CD14-positive monocyte (primary cell): Measurements from ENCODE around the gene RBM11. TPM values are rescaled to one million over a fixed set of nuclear protein-coding genes. Genes with fewer than 3 reads are reported as not detected.

Source experiments
- DNase-seq, 3 donors: peaks; one replicate each; pipeline ENCODE4 v3.0.0-alpha.2; 2011 to 2022
- H2AFZ ChIP-seq: 2 replicates; pipeline ENCODE4 v1.6.0; 2012; ENCODE audit warnings: mild to moderate bottlenecking, low read depth, low read length, inconsistent platforms; ENCODE audit not compliant: insufficient read depth, poor library complexity, severe bottlenecking
- H3K27ac ChIP-seq, 2 donors: 1 replicate in 1 of 2; 2 replicates in 1 of 2; pipeline ENCODE4 v1.5.1; 2012 to 2013; ENCODE audit warnings: low read length in 2 of 2, control low read depth in 1 of 2, inconsistent platforms in 1 of 2, low read depth in 1 of 2, mild to moderate bottlenecking in 1 of 2
- H3K27me3 ChIP-seq, 2 donors: one replicate each; pipeline versions ENCODE4 v1.6.0 to v1.6.1; 2011 to 2013; ENCODE audit warnings: low read length in 2 of 2; ENCODE audit not compliant: control insufficient read depth in 2 of 2, insufficient read depth in 2 of 2
- H3K36me3 ChIP-seq, 2 donors: replicated peaks in 1 of 2; 1 replicate in 1 of 2; 2 replicates in 1 of 2; pipeline versions ENCODE4 v1.5.1 to v1.6.1; 2012 to 2013; ENCODE audit warnings: low read length in 2 of 2, control low read depth in 1 of 2, inconsistent platforms in 1 of 2, mild to moderate bottlenecking in 1 of 2; ENCODE audit not compliant: insufficient read depth in 2 of 2, control insufficient read depth in 1 of 2
- H3K4me1 ChIP-seq, 2 donors: 1 replicate in 1 of 2; 2 replicates in 1 of 2; pipeline versions ENCODE4 v1.5.1 to v1.6.1; 2012 to 2013; ENCODE audit warnings: low read length in 2 of 2, control low read depth in 1 of 2, inconsistent platforms in 1 of 2, mild to moderate bottlenecking in 1 of 2, moderate library complexity in 1 of 2; ENCODE audit not compliant: insufficient read depth in 2 of 2, control insufficient read depth in 1 of 2
- H3K4me2 ChIP-seq: replicated peaks from 2 replicates; pipeline ENCODE3; 2012; ENCODE audit warnings: low read length, moderate library complexity, mild to moderate bottlenecking; ENCODE audit not compliant: poor library complexity, severe bottlenecking; ENCODE audit errors: extremely low read depth
- H3K4me3 ChIP-seq, 3 experiments: fragments of 200-600 bp in 1 of 3; sonication (generic) in 1 of 3; replicated peaks in 1 of 3; 1 replicate in 2 of 3; 2 replicates in 1 of 3; pipeline ENCODE4 v1.5.1; 2011 to 2013; ENCODE audit warnings: low read length in 3 of 3, mild to moderate bottlenecking in 3 of 3, control low read depth in 2 of 3, low read depth in 2 of 3, inconsistent platforms in 1 of 3, moderate library complexity in 1 of 3
- H3K79me2 ChIP-seq: 2 replicates; pipeline ENCODE4 v1.6.0; 2012; ENCODE audit warnings: mild to moderate bottlenecking, control low read depth, inconsistent platforms, low read length, moderate library complexity; ENCODE audit not compliant: insufficient read depth
- H3K9ac ChIP-seq: 2 replicates; pipeline ENCODE4 v1.6.0; 2017; ENCODE audit warnings: low read length, mild to moderate bottlenecking; ENCODE audit not compliant: insufficient read depth, poor library complexity, severe bottlenecking
- H3K9me3 ChIP-seq, 2 donors: replicated peaks in 1 of 2; 1 replicate in 1 of 2; 2 replicates in 1 of 2; pipeline versions ENCODE4 v1.5.1 to v1.6.1; 2012 to 2013; ENCODE audit warnings: low read length in 2 of 2, control low read depth in 1 of 2; ENCODE audit not compliant: control insufficient read depth in 1 of 2, insufficient read depth in 1 of 2
- H4K20me1 ChIP-seq: 2 replicates; pipeline ENCODE4 v1.6.0; 2012; ENCODE audit warnings: mild to moderate bottlenecking, low read length, control low read depth, moderate library complexity; ENCODE audit not compliant: insufficient read depth
- H3K27ac Mint-ChIP-seq, 7 donors: one replicate each; pipeline ENCODE4 v1.8.0; 2020; ENCODE audit warnings: mild to moderate bottlenecking in 7 of 7, mixed read lengths in 7 of 7, moderate library complexity in 6 of 7, inconsistent platforms in 2 of 7
- H3K27me3 Mint-ChIP-seq, 3 donors: one replicate each; pipeline ENCODE4 v1.8.0; 2021 to 2022; ENCODE audit warnings: low read depth in 3 of 3, mild to moderate bottlenecking in 3 of 3, mixed read lengths in 3 of 3, moderate library complexity in 3 of 3, inconsistent platforms in 1 of 3
- H3K36me3 Mint-ChIP-seq, 2 donors: one replicate each; pipeline ENCODE4 v1.8.0; 2020; ENCODE audit warnings: mixed read lengths in 2 of 2, inconsistent platforms in 1 of 2, mild to moderate bottlenecking in 1 of 2
- H3K4me1 Mint-ChIP-seq: one replicate; pipeline ENCODE4 v1.8.0; 2020; ENCODE audit warnings: mild to moderate bottlenecking, mixed read lengths
- H3K4me3 Mint-ChIP-seq, 2 donors: one replicate each; pipeline ENCODE4 v1.8.0; 2020; ENCODE audit warnings: mild to moderate bottlenecking in 2 of 2, mixed read lengths in 2 of 2, moderate library complexity in 1 of 2
- H3K9me3 Mint-ChIP-seq, 7 donors: one replicate each; pipeline ENCODE4 v1.8.0; 2020 to 2022; ENCODE audit warnings: mixed read lengths in 7 of 7, mild to moderate bottlenecking in 6 of 7, moderate library complexity in 6 of 7, inconsistent platforms in 2 of 7
- WGBS: methylation state at CpG from one replicate; pipeline ENCODE4 v1.1.5; 2013; ENCODE audit warnings: missing lambda C conversion rate; ENCODE audit not compliant: insufficient coverage; 5-methylcytosine and 5-hydroxymethylcytosine counted together
- intact Hi-C, 2 donors: fragments of 100-400 bp; cut with micrococcal nuclease; formaldehyde crosslinking; loops; one replicate each; pipeline versions ENCODE4 v1.15.0 to v1.15.1; 2023
- polyA plus RNA-seq, 3 donors: library from polyadenylated mRNA; depleted of rRNA in 1 of 3; unstranded in 2 of 3; stranded (reverse) in 1 of 3; fragments of 300-500 nt in 2 of 3; fragments of >200 nt in 1 of 3; fragmentation: Illumina TruSeq in 2 of 3; gene quantifications; 1 replicate in 2 of 3; 2 replicates in 1 of 3; pipeline ENCODE4 v1.2.3, GENCODE V29; 2012 to 2021
- TF ChIP-seq, protein P1 (sequence below): fragments of 200-600 bp; IDR thresholded peaks from one replicate; pipeline ENCODE4 v1.8.0; 2022; ENCODE audit warnings: antibody characterized with exemption, mild to moderate bottlenecking

Gene RBM11
- polyA plus RNA-seq, 3 donors = 0.47 TPM; not detected in 2

DNA sequence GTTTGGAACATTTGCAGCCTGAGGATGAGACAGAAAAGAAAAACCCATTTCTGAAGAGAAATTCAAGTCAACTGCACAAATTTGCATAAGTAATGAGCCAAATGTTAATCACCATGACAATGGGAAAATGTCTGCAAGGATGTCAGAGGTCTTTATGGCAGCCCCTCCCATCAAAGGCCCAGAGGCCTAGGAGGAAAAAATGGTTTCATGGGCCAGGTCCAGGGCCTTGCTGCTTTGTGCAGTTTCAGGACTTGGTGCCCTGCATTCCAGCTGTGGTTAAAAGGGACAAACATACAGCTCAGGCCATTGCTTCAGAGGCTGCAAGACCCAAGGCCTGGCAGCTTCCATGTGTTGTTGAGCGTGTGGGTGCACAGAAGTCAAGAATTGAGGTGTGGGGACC, 13.4 kb downstream of the RBM11 start:
- H3K9me3 Mint-ChIP-seq = peaks cover 18 to 25% (median 22%) of the 10 kb centered on the region in 7 donors
- Histone ChIP-seq H3K4me1 (no peaks in the 10 kb centered on the region), H3K79me2 (no peaks in the 10 kb centered on the region), H3K27ac (no peak overlapping the region), H3K4me2 (no peak overlapping the region), H3K9ac (no peak overlapping the region), H4K20me1 (no peaks in the 10 kb centered on the region), H3K27me3 (no peaks in the 10 kb centered on the region), H3K9me3 (peaks cover 14 to 17% of the 10 kb centered on the region in 2 donors), H3K4me3 (no peak overlapping the region), H3K36me3 (no peaks in the 10 kb centered on the region), H2AFZ (no peak overlapping the region)
- no peak overlapping the region for H3K27ac Mint-ChIP-seq
- intact Hi-C loops = no loop called here
- WGBS = 91% methylated on average over 1 of the region's 1 CpG
- TF ChIP-seq, protein P1, sequence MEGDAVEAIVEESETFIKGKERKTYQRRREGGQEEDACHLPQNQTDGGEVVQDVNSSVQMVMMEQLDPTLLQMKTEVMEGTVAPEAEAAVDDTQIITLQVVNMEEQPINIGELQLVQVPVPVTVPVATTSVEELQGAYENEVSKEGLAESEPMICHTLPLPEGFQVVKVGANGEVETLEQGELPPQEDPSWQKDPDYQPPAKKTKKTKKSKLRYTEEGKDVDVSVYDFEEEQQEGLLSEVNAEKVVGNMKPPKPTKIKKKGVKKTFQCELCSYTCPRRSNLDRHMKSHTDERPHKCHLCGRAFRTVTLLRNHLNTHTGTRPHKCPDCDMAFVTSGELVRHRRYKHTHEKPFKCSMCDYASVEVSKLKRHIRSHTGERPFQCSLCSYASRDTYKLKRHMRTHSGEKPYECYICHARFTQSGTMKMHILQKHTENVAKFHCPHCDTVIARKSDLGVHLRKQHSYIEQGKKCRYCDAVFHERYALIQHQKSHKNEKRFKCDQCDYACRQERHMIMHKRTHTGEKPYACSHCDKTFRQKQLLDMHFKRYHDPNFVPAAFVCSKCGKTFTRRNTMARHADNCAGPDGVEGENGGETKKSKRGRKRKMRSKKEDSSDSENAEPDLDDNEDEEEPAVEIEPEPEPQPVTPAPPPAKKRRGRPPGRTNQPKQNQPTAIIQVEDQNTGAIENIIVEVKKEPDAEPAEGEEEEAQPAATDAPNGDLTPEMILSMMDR = no peak
- no peaks in the 10 kb centered on the region for H3K4me1 Mint-ChIP-seq
- DNase-seq = no peak
- H3K4me3 Mint-ChIP-seq = no peak overlapping the region
- H3K36me3 Mint-ChIP-seq = no peaks in the 10 kb centered on the region
- no peaks in the 10 kb centered on the region for H3K27me3 Mint-ChIP-seq

DNA sequence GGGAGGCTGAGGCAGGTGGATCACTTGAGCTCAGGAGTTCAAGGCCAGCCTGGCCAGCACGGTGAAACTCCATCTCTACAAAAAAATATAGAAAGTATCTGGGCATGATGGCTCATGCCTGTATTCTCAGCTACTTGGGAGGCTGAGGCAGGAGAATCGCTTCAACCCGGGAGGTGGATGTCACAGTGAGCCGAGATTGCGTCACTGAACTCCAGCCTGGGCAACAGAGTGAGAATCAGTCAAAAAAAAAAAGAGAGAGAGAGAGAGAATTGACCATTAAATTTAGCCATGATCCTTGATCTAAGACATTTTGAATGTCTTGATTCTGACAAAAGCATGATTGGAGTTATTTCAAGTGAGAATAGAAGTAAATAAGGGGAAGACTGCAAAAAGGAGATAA, 19.1 kb downstream of the RBM11 start:
- no peaks in the 10 kb centered on the region for H3K27me3 Mint-ChIP-seq
- H3K36me3 ChIP-seq = no peaks in the 10 kb centered on the region
- H3K27me3 ChIP-seq = no peaks in the 10 kb centered on the region
- peaks cover 7% of the 10 kb centered on the region for H3K4me1 Mint-ChIP-seq
- H4K20me1 ChIP-seq = no peaks in the 10 kb centered on the region
- WGBS = 65% methylated on average over 4 of the region's 5 CpGs
- no peak for DNase-seq
- no peak overlapping the region for H3K27ac ChIP-seq
- H3K9me3 Mint-ChIP-seq = peaks cover 3 to 8% (median 6%) of the 10 kb centered on the region in 7 donors
- no peak overlapping the region for H3K4me3 Mint-ChIP-seq
- H3K27ac Mint-ChIP-seq = no peak overlapping the region
- peaks cover 0 to 5% of the 10 kb centered on the region in 2 donors for H3K9me3 ChIP-seq
- no peak overlapping the region for H2AFZ ChIP-seq
- no peaks in the 10 kb centered on the region for H3K4me1 ChIP-seq
- H3K4me3 ChIP-seq = no peak overlapping the region
- H3K36me3 Mint-ChIP-seq = no peaks in the 10 kb centered on the region
- no peak overlapping the region for H3K9ac ChIP-seq
- TF ChIP-seq, protein P1 = no peak
- no peaks in the 10 kb centered on the region for H3K79me2 ChIP-seq
- H3K4me2 ChIP-seq = no peak overlapping the region
- intact Hi-C loops = no loop called here
